A673 (cell line): Measurements from ENCODE around the gene MGAT3. TPM values are rescaled to one million over a fixed set of nuclear protein-coding genes. Genes with fewer than 3 reads are reported as not detected.

Experiments
- BruUV-seq: library from RNA; stranded (reverse); fragments of 400-500 nt; replicated peaks from 2 replicates; lab custom pipeline; 2021; lab: Mats Ljungman, UMichigan
- CTCF ChIA-PET: fragments of 300-600 bp; sonication (Branson Sonifier 250); formaldehyde crosslinking; loops from one replicate; lab custom pipeline; 2022; ENCODE audit warnings: antibody characterized with exemption; lab: Charles Lee
- POLR2A ChIA-PET: fragments of 300-600 bp; sonication (Branson Sonifier 250); formaldehyde crosslinking; loops from one replicate; lab custom pipeline; 2022; ENCODE audit warnings: antibody characterized with exemption; ENCODE audit not compliant: low non-redundant PET; lab: Charles Lee
- DNase-seq: peaks from one replicate; pipeline ENCODE4 v3.0.0-alpha.2; 2015; ENCODE audit warnings: low spot score
- H3K27ac ChIP-seq: fragments of 200-600 bp; sonication (generic); 2 replicates; pipeline ENCODE4 v1.5.1; 2016; ENCODE audit warnings: mixed run types, low read depth, mild to moderate bottlenecking, mixed read lengths, antibody characterized with exemption, low read length; ENCODE audit not compliant: poor library complexity, severe bottlenecking
- H3K27me3 ChIP-seq: fragments of 200-600 bp; sonication (generic); replicated peaks from 2 replicates; pipeline ENCODE4 v1.6.1; 2017; ENCODE audit warnings: mixed run types, low read depth, mild to moderate bottlenecking, mixed read lengths, antibody characterized with exemption, low read length; ENCODE audit not compliant: insufficient read depth, poor library complexity
- H3K36me3 ChIP-seq: fragments of 200-600 bp; sonication (generic); 2 replicates; pipeline ENCODE4 v1.6.1; 2016; ENCODE audit warnings: mixed run types, mild to moderate bottlenecking, mixed read lengths, antibody characterized with exemption, low read length; ENCODE audit not compliant: insufficient read depth, poor library complexity, severe bottlenecking
- H3K4me1 ChIP-seq: fragments of 200-600 bp; sonication (generic); 2 replicates; pipeline ENCODE4 v1.6.1; 2017; ENCODE audit warnings: mixed run types, mild to moderate bottlenecking, mixed read lengths, antibody characterized with exemption, low read length; ENCODE audit not compliant: insufficient read depth, poor library complexity, severe bottlenecking
- H3K4me3 ChIP-seq: fragments of 200-600 bp; sonication (generic); 2 replicates; pipeline ENCODE4 v1.5.1; 2016; ENCODE audit warnings: low read depth, mixed run types, mild to moderate bottlenecking, mixed read lengths, low read length; ENCODE audit not compliant: poor library complexity, severe bottlenecking
- H3K9me3 ChIP-seq: fragments of 200-600 bp; sonication (generic); 2 replicates; pipeline ENCODE4 v1.6.1; 2016; ENCODE audit warnings: mixed run types, low read depth, mild to moderate bottlenecking, mixed read lengths, antibody characterized with exemption, low read length; ENCODE audit not compliant: poor library complexity, severe bottlenecking
- EZH2 ChIP-seq: fragments of 200-600 bp; sonication (generic); IDR thresholded peaks from 2 replicates; pipeline ENCODE4 v1.6.1; 2017; ENCODE audit warnings: borderline replicate concordance, low read depth, mild to moderate bottlenecking, mixed read lengths, antibody characterized with exemption, low read length; ENCODE audit not compliant: poor library complexity, severe bottlenecking
- intact Hi-C: fragments of 100-400 bp; cut with micrococcal nuclease; formaldehyde crosslinking; loops from one replicate; pipeline ENCODE4 v1.10.0; 2022; ENCODE audit not compliant: unreplicated experiment
- total RNA-seq: library from RNA; stranded (reverse); gene quantifications from 2 replicates; pipeline ENCODE4 v1.2.3, GENCODE V29; 2021
- TF ChIP-seq, protein P1 (sequence below): fragments of 300-800, 200-600 bp; sonication (generic); conservative IDR thresholded peaks from 2 replicates; pipeline ENCODE4 v1.5.1; 2017; ENCODE audit warnings: low read depth, mild to moderate bottlenecking, antibody characterized with exemption, low read length, moderate library complexity, mixed read lengths

Gene MGAT3
- total RNA-seq, 1 experiment from 2014 or later = 2.7 TPM

DNA sequence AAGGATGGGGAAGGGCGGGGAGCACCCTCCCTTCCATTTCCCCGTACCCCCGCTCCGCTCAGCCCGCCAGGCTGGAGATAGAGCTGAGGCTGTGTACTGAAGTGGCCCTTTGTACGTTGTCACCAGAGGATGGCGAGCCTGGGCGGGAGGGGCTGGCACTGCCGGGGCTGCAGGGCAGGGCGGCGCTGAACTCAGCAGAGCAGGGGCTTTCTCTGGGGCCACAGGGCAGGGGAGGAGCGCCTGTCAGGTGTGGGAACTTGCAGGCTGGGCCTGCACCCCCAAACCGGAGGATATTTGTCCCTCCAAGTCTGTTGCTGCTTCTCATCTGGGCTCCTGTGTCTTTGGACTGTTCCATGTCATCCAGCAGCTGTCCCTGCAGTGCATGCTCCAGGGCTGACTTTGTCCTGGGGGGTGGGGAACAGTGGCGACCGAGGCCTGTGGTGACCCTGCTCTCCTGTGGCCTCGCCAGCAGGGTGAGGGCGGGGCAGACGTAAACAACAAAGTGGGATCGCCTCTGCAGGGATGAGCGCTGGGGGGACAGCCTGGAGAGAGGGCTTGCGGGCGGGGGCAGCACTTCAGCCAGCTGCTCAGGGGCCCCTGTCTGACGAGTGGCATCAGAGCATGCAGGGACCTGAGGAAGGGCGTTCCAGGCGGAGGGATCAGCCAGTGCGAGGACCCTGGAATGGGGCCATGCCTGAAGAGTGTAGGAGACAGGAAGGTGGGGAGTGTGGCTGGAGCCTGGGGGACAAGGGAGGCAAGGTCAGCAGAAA, 13.1 kb downstream of the MGAT3 start:
- Histone ChIP-seq H3K27me3 (no peaks in the 10 kb centered on the region), H3K36me3 (no peaks in the 10 kb centered on the region), H3K4me1 (peaks cover 14% of the 10 kb centered on the region), H3K9me3 (no peaks in the 10 kb centered on the region), H3K27ac (no peak overlapping the region), H3K4me3 (no peak overlapping the region)
- ChIA-PET CTCF (no interaction called here), POLR2A (no interaction called here)
- DNase-seq = no peak
- no TSS peak for BruUV-seq
- intact Hi-C loops = no loop called here
- no peak for TF ChIP-seq EZH2
- TF ChIP-seq, protein P1, sequence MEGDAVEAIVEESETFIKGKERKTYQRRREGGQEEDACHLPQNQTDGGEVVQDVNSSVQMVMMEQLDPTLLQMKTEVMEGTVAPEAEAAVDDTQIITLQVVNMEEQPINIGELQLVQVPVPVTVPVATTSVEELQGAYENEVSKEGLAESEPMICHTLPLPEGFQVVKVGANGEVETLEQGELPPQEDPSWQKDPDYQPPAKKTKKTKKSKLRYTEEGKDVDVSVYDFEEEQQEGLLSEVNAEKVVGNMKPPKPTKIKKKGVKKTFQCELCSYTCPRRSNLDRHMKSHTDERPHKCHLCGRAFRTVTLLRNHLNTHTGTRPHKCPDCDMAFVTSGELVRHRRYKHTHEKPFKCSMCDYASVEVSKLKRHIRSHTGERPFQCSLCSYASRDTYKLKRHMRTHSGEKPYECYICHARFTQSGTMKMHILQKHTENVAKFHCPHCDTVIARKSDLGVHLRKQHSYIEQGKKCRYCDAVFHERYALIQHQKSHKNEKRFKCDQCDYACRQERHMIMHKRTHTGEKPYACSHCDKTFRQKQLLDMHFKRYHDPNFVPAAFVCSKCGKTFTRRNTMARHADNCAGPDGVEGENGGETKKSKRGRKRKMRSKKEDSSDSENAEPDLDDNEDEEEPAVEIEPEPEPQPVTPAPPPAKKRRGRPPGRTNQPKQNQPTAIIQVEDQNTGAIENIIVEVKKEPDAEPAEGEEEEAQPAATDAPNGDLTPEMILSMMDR = no peak

GRCh38 chr22:39470451-39471291, 13.9 kb downstream of the MGAT3 start:
- ChIA-PET CTCF (no interaction called here), POLR2A (interaction anchor here (0.7 kb wide), 1 partner anchor 53 kb away, joined by 3 read pairs; no protein-coding TSS in a partner anchor)
- BruUV-seq = no TSS peak
- Histone ChIP-seq H3K9me3 (no peaks in the 10 kb centered on the region), H3K27me3 (no peaks in the 10 kb centered on the region), H3K36me3 (no peaks in the 10 kb centered on the region), H3K27ac (no peak overlapping the region), H3K4me1 (peaks cover 14% of the 10 kb centered on the region), H3K4me3 (no peak overlapping the region)
- DNase-seq = no peak
- intact Hi-C loops = no loop called here
- TF ChIP-seq, protein P1 = no peak
- TF ChIP-seq EZH2 = no peak

- intact Hi-C loops = no loop called here
- Histone ChIP-seq H3K27me3 (no peaks in the 10 kb centered on the region), H3K36me3 (no peaks in the 10 kb centered on the region), H3K4me3 (no peak overlapping the region), H3K4me1 (peaks cover 14% of the 10 kb centered on the region), H3K27ac (peak overlapping the region; percentile 25), H3K9me3 (no peaks in the 10 kb centered on the region)
- TF ChIP-seq, protein P1 = no peak
- TF ChIP-seq EZH2 = no peak
- CTCF ChIA-PET = no interaction called here
- BruUV-seq = no TSS peak
- POLR2A ChIA-PET = interaction anchor here (0.6 to 0.7 kb wide), 2 partner anchors 31 to 52 kb away, joined by 3 read pairs; partner anchors contain the start of gene MIEF1
- DNase-seq = peak; percentile 50
These were observed 14.7 kb downstream of the MGAT3 start for GRCh38 chr22:39471381-39472141.
